IMR-90 (cell line): Measurements from ENCODE around the gene RTN1. TPM values are rescaled to one million over a fixed set of nuclear protein-coding genes. Genes with fewer than 3 reads are reported as not detected.

Experiments used
- ATAC-seq: fragments of 200-7000 bp; cut with Tn5 transposase; 2 replicates; pipeline ENCODE4 v1.9.1; 2020; ENCODE audit warnings: low read depth, mild to moderate bottlenecking, moderate library complexity
- BruUV-seq: library from RNA; stranded (reverse); fragments of 400-500 nt; replicated peaks from 2 replicates; lab custom pipeline; 2021; lab: Mats Ljungman, UMichigan
- CTCF ChIA-PET: fragments of 300-600 bp; formaldehyde crosslinking; extraction: SDS; loops from one replicate; lab custom pipeline; 2021; ENCODE audit warnings: antibody characterized with exemption; lab: Yijun Ruan, JAX
- POLR2A ChIA-PET: fragments of 300-600 bp; sonication (Branson Sonifier 250); formaldehyde crosslinking; loops from one replicate; lab custom pipeline; 2022; ENCODE audit warnings: antibody characterized with exemption; ENCODE audit not compliant: unreplicated experiment; lab: Charles Lee
- DNase-seq: peaks from one replicate; pipeline ENCODE4 v3.0.0; 2013
- H2AFZ ChIP-seq: replicated peaks from 2 replicates; pipeline ENCODE3; 2013; ENCODE audit warnings: low read length, mild to moderate bottlenecking; ENCODE audit not compliant: poor library complexity
- H2AK5ac ChIP-seq: 2 replicates; pipeline ENCODE4 v1.6.1; 2013; ENCODE audit warnings: low read depth, low read length, inconsistent platforms
- H2AK9ac ChIP-seq: replicated peaks from 2 replicates; pipeline ENCODE3; 2013; ENCODE audit warnings: mild to moderate bottlenecking, low read depth, low read length, moderate library complexity; ENCODE audit not compliant: poor library complexity
- H2BK120ac ChIP-seq: 2 replicates; pipeline ENCODE4 v1.6.1; 2013; ENCODE audit warnings: low read depth, low read length, inconsistent platforms
- H2BK15ac ChIP-seq: 3 replicates; pipeline ENCODE4 v1.6.1; 2013; ENCODE audit warnings: low read depth, low read length, inconsistent platforms
- H2BK20ac ChIP-seq: 2 replicates; pipeline ENCODE4 v1.6.1; 2013; ENCODE audit warnings: low read depth, mild to moderate bottlenecking, inconsistent platforms, low read length, moderate library complexity
- H2BK5ac ChIP-seq: 2 replicates; pipeline ENCODE4 v1.6.1; 2013; ENCODE audit warnings: mild to moderate bottlenecking, low read depth, low read length, inconsistent platforms; ENCODE audit not compliant: poor library complexity, severe bottlenecking
- H3K14ac ChIP-seq: replicated peaks from 2 replicates; pipeline ENCODE4 v1.6.1; 2013; ENCODE audit warnings: low read depth, low read length, inconsistent platforms
- H3K18ac ChIP-seq: 2 replicates; pipeline ENCODE4 v1.6.1; 2013; ENCODE audit warnings: low read depth, low read length, control low read depth
- H3K23ac ChIP-seq: 2 replicates; pipeline ENCODE4 v1.6.1; 2013; ENCODE audit warnings: low read depth, low read length, inconsistent platforms
- H3K27ac ChIP-seq: 2 replicates; pipeline ENCODE4 v1.5.1; 2013; ENCODE audit warnings: mild to moderate bottlenecking, control low read depth, low read length; ENCODE audit not compliant: insufficient read depth
- H3K27me3 ChIP-seq: 2 replicates; pipeline ENCODE4 v1.6.1; 2013; ENCODE audit warnings: low read length; ENCODE audit not compliant: control insufficient read depth, insufficient read depth
- H3K36me3 ChIP-seq: 2 replicates; pipeline ENCODE4 v1.6.1; 2013; ENCODE audit warnings: low read length, mixed read lengths; ENCODE audit not compliant: control insufficient read depth, insufficient read depth
- H3K4ac ChIP-seq: 2 replicates; pipeline ENCODE4 v1.6.1; 2013; ENCODE audit warnings: low read depth, low read length, inconsistent platforms
- H3K4me1 ChIP-seq: 2 replicates; pipeline ENCODE4 v1.6.1; 2013; ENCODE audit warnings: low read length, mixed read lengths; ENCODE audit not compliant: control insufficient read depth, insufficient read depth
- H3K4me2 ChIP-seq: 2 replicates; pipeline ENCODE4 v1.6.1; 2013; ENCODE audit warnings: low read depth, mild to moderate bottlenecking, control low read depth, low read length, moderate library complexity
- H3K4me3 ChIP-seq: 2 replicates; pipeline ENCODE4 v1.5.1; 2013; ENCODE audit warnings: low read depth, mild to moderate bottlenecking, control low read depth, low read length, moderate library complexity; ENCODE audit not compliant: insufficient read depth
- H3K56ac ChIP-seq: 2 replicates; pipeline ENCODE4 v1.6.1; 2013; ENCODE audit warnings: low read length, inconsistent platforms; ENCODE audit not compliant: insufficient read depth; ENCODE audit errors: extremely low read depth
- H3K79me1 ChIP-seq, 2 experiments: 2 replicates each; pipeline ENCODE4 v1.6.1; 2013; ENCODE audit warnings: low read length in 2 of 2, inconsistent platforms in 1 of 2, low read depth in 1 of 2
- H3K9ac ChIP-seq: 2 replicates; pipeline ENCODE4 v1.6.1; 2013; ENCODE audit warnings: low read depth, low read length, control low read depth
- H3K9me1 ChIP-seq: 2 replicates; pipeline ENCODE4 v1.6.1; 2013; ENCODE audit warnings: low read length, inconsistent platforms; ENCODE audit not compliant: insufficient read depth
- H3K9me3 ChIP-seq: 2 replicates; pipeline ENCODE4 v1.6.1; 2013; ENCODE audit warnings: low read length; ENCODE audit not compliant: control insufficient read depth, insufficient read depth
- H4K20me1 ChIP-seq: 2 replicates; pipeline ENCODE4 v1.6.1; 2013; ENCODE audit warnings: low read length, inconsistent platforms; ENCODE audit not compliant: insufficient read depth
- H4K5ac ChIP-seq: 2 replicates; pipeline ENCODE4 v1.6.1; 2013; ENCODE audit warnings: mild to moderate bottlenecking, low read depth, low read length, control low read depth
- H4K8ac ChIP-seq, 2 experiments: 2 replicates each; pipeline ENCODE4 v1.6.1; 2013; ENCODE audit warnings: low read depth in 2 of 2, low read length in 2 of 2, control low read depth in 1 of 2, inconsistent platforms in 1 of 2
- H4K91ac ChIP-seq: 2 replicates; pipeline ENCODE4 v1.6.1; 2013; ENCODE audit warnings: low read depth, low read length, inconsistent platforms; ENCODE audit not compliant: insufficient read depth
- BHLHE40 ChIP-seq: fragments of 150-350 bp; IDR thresholded peaks from 2 replicates; pipeline ENCODE4 v1.6.1; 2016; ENCODE audit warnings: mild to moderate bottlenecking, low read depth, low read length
- CEBPB ChIP-seq: IDR thresholded peaks from 2 replicates; pipeline ENCODE4 v1.6.1; 2012; ENCODE audit warnings: low read depth, low read length, improper control_type of control experiment
- CHD1 ChIP-seq: IDR thresholded peaks from 2 replicates; pipeline ENCODE4 v1.6.1; 2012; ENCODE audit warnings: low read depth, low read length, improper control_type of control experiment
- FOS ChIP-seq: fragments of 150-350 bp; IDR thresholded peaks from 2 replicates; pipeline ENCODE4 v1.6.1; 2016; ENCODE audit warnings: low read depth, low read length
- MAFK ChIP-seq: IDR thresholded peaks from 2 replicates; pipeline ENCODE4 v1.6.1; 2012; ENCODE audit warnings: low read depth, low read length, improper control_type of control experiment
- MAZ ChIP-seq: IDR thresholded peaks from 2 replicates; pipeline ENCODE4 v1.6.1; 2012; ENCODE audit warnings: low read depth, mild to moderate bottlenecking, low read length, improper control_type of control experiment, moderate library complexity, borderline replicate concordance
- MXI1 ChIP-seq: IDR thresholded peaks from 2 replicates; pipeline ENCODE4 v1.6.1; 2012; ENCODE audit warnings: low read depth, mild to moderate bottlenecking, low read length, moderate library complexity, borderline replicate concordance
- NFE2L2 ChIP-seq: fragments of 150-350 bp; IDR thresholded peaks from 2 replicates; pipeline ENCODE4 v1.6.1; 2016; ENCODE audit warnings: low read depth, mild to moderate bottlenecking, low read length
- POLR2A ChIP-seq: IDR thresholded peaks from 2 replicates; pipeline ENCODE4 v1.6.1; 2012; ENCODE audit warnings: mild to moderate bottlenecking, low read depth, low read length
- RAD21 ChIP-seq: IDR thresholded peaks from 2 replicates; pipeline ENCODE4 v1.6.1; 2012; ENCODE audit warnings: low read length, improper control_type of control experiment
- RCOR1 ChIP-seq: IDR thresholded peaks from 2 replicates; pipeline ENCODE4 v1.6.1; 2012; ENCODE audit warnings: mild to moderate bottlenecking, low read length, improper control_type of control experiment; ENCODE audit not compliant: insufficient replicate concordance
- RFX5 ChIP-seq: IDR thresholded peaks from 2 replicates; pipeline ENCODE4 v1.8.0; 2012; ENCODE audit warnings: low read depth, mild to moderate bottlenecking, low read length, moderate library complexity
- SMC3 ChIP-seq: fragments of 150-350 bp; IDR thresholded peaks from 2 replicates; pipeline ENCODE4 v1.6.1; 2016; ENCODE audit warnings: low read depth, mild to moderate bottlenecking, antibody characterized with exemption, low read length, moderate library complexity
- WGBS, 2 experiments: methylation state at CpG; one replicate each; pipeline versions ENCODE4 v1.1.5 to v1.1.7; 2013; ENCODE audit warnings: missing lambda C conversion rate in 2 of 2; ENCODE audit not compliant: insufficient read length in 1 of 2; ENCODE audit errors: extremely low coverage in 2 of 2; 5-methylcytosine and 5-hydroxymethylcytosine counted together
- dilution Hi-C: fragments of 300-500 bp; cut with HindIII; formaldehyde crosslinking; loops from one replicate; pipeline ENCODE4 v1.14.3; 2018; ENCODE audit warnings: low sequenced_read_pairs; ENCODE audit not compliant: unreplicated experiment
- in situ Hi-C: fragments of 300-500 bp; cut with MboI; formaldehyde crosslinking; loops from 3 replicates; pipeline ENCODE4 v1.14.3; 2019; ENCODE audit warnings: low sequenced_read_pairs, inconsistent platforms, mixed read lengths
- intact Hi-C: fragments of 100-400 bp; cut with micrococcal nuclease; formaldehyde crosslinking; loops from 2 replicates; pipeline ENCODE4 v1.10.0; 2022
- polyA plus RNA-seq, 3 experiments: library from polyadenylated mRNA; depleted of rRNA; stranded (reverse); fragments of >200 nt; gene quantifications; 2 replicates each; pipeline ENCODE4 v1.2.3, GENCODE V29; 2012; ENCODE audit warnings: low replicate concordance in 1 of 3
- total RNA-seq: library from RNA; depleted of rRNA; stranded (reverse); fragments of >200 nt; gene quantifications from 2 replicates; pipeline ENCODE4 v1.2.3, GENCODE V29; 2012
- TF ChIP-seq, protein P1 (sequence below): fragments of 150-350 bp; IDR thresholded peaks from 2 replicates; pipeline ENCODE4 v1.6.1; 2017; ENCODE audit warnings: mild to moderate bottlenecking, antibody characterized with exemption, low read length, low read depth
- TF ChIP-seq, protein P2 (sequence below): conservative IDR thresholded peaks from 2 replicates; pipeline ENCODE4 v1.5.1; 2012; ENCODE audit warnings: mild to moderate bottlenecking, low read depth, low read length, improper control_type of control experiment
- TF ChIP-seq, protein P3 (sequence below): fragments of 150-350 bp; IDR thresholded peaks from 2 replicates; pipeline ENCODE4 v1.6.1; 2016; ENCODE audit warnings: low read depth, mild to moderate bottlenecking, low read length, moderate library complexity, borderline replicate concordance

RTN1 gene
- total and polyA plus RNA-seq, 2 of the 4 experiments (the other 2 are of a cell fraction) = 0.18 to 0.46 TPM

DNA sequence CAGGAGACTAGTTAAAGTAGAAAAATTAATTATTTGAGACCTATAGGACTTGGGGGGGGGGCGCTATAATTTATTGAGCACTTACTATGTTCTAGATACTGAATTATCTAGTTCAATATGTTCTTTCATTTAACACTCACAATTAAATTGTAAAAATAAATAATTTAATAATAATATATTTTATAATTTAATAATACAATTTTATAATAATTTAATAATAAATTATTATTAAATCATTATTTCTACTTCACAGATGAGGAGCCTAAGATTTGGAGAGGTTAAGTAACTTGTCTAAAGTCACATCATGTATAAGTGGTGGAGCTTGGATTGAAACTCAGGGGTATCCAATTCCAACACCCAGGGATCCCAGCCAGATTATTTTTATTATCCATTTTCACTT, 195.2 kb downstream of the RTN1 start:
- H3K4me1 ChIP-seq = no peaks in the 10 kb centered on the region
- no peak overlapping the region for H2BK120ac ChIP-seq
- H2BK15ac ChIP-seq = no peak overlapping the region
- no peak overlapping the region for H4K91ac ChIP-seq
- H3K27ac ChIP-seq = no peak overlapping the region
- in situ Hi-C loops = no loop called here
- no peak overlapping the region for H3K4ac ChIP-seq
- H3K9ac ChIP-seq = no peak overlapping the region
- no peak overlapping the region for H4K8ac ChIP-seq
- DNase-seq (no peak), ATAC-seq (no peak)
- H4K20me1 ChIP-seq = no peaks in the 10 kb centered on the region
- no peaks in the 10 kb centered on the region for H3K9me3 ChIP-seq
- BruUV-seq = no TSS peak
- H3K27me3 ChIP-seq = no peaks in the 10 kb centered on the region
- intact Hi-C loops = no loop called here
- dilution Hi-C loops = no loop called here
- no peak overlapping the region for H3K18ac ChIP-seq
- TF ChIP-seq FOS (no peak), RFX5 (no peak), POLR2A (no peak), MXI1 (no peak), BHLHE40 (no peak), MAZ (no peak), CEBPB (no peak), MAFK (no peak), NFE2L2 (no peak), SMC3 (no peak), RCOR1 (no peak), CHD1 (no peak), RAD21 (no peak)
- TF ChIP-seq, protein P1, sequence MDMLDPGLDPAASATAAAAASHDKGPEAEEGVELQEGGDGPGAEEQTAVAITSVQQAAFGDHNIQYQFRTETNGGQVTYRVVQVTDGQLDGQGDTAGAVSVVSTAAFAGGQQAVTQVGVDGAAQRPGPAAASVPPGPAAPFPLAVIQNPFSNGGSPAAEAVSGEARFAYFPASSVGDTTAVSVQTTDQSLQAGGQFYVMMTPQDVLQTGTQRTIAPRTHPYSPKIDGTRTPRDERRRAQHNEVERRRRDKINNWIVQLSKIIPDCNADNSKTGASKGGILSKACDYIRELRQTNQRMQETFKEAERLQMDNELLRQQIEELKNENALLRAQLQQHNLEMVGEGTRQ = no peak
- TF ChIP-seq, protein P2, sequence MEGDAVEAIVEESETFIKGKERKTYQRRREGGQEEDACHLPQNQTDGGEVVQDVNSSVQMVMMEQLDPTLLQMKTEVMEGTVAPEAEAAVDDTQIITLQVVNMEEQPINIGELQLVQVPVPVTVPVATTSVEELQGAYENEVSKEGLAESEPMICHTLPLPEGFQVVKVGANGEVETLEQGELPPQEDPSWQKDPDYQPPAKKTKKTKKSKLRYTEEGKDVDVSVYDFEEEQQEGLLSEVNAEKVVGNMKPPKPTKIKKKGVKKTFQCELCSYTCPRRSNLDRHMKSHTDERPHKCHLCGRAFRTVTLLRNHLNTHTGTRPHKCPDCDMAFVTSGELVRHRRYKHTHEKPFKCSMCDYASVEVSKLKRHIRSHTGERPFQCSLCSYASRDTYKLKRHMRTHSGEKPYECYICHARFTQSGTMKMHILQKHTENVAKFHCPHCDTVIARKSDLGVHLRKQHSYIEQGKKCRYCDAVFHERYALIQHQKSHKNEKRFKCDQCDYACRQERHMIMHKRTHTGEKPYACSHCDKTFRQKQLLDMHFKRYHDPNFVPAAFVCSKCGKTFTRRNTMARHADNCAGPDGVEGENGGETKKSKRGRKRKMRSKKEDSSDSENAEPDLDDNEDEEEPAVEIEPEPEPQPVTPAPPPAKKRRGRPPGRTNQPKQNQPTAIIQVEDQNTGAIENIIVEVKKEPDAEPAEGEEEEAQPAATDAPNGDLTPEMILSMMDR = no peak
- TF ChIP-seq, protein P3, sequence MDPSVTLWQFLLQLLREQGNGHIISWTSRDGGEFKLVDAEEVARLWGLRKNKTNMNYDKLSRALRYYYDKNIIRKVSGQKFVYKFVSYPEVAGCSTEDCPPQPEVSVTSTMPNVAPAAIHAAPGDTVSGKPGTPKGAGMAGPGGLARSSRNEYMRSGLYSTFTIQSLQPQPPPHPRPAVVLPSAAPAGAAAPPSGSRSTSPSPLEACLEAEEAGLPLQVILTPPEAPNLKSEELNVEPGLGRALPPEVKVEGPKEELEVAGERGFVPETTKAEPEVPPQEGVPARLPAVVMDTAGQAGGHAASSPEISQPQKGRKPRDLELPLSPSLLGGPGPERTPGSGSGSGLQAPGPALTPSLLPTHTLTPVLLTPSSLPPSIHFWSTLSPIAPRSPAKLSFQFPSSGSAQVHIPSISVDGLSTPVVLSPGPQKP = no peak
- ChIA-PET CTCF (no interaction called here), POLR2A (no interaction called here)
- H3K56ac ChIP-seq = no peak overlapping the region
- no peak overlapping the region for H3K4me2 ChIP-seq
- H3K23ac ChIP-seq = no peak overlapping the region
- H2BK20ac ChIP-seq = no peak overlapping the region
- H2BK5ac ChIP-seq = no peak overlapping the region
- no peak overlapping the region for H2AK9ac ChIP-seq
- no peak overlapping the region for H2AK5ac ChIP-seq
- no peak overlapping the region for H2AFZ ChIP-seq
- H3K4me3 ChIP-seq = no peak overlapping the region
- H4K5ac ChIP-seq = no peak overlapping the region
- H3K9me1 ChIP-seq = no peaks in the 10 kb centered on the region
- no peaks in the 10 kb centered on the region for H3K79me1 ChIP-seq
- H3K14ac ChIP-seq = no peak overlapping the region
- WGBS, 2 experiments = no CpG with 5 or more reads among the region's 1 CpG
- no peaks in the 10 kb centered on the region for H3K36me3 ChIP-seq
